ENCODE results near the gene NHLH1.

The NHLH1 gene

DNA sequence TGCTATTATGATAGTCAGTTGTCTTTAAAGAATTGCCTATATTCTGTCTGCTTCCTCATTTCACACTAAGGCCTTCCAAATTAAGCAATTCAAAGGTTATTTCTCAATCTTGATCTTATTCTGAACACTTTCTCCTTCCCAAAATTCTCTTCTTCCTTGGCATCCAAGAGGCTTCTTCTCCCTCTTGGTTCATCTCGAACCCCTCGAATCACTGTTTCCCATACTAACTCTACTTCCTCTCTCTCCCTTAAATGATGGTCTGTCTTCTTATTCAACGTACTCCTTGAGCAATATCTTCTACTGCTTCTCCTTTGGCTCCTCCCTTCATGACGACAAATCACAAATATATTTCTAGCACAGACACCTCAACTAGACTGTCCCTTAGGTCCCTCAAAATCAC, 28.3 kb upstream of the NHLH1 start:
- no peak overlapping the region for H3K4me3 ChIP-seq (replicated peaks; ENCODE audit: low read depth, low read length)
- TF ChIP-seq, protein P1, sequence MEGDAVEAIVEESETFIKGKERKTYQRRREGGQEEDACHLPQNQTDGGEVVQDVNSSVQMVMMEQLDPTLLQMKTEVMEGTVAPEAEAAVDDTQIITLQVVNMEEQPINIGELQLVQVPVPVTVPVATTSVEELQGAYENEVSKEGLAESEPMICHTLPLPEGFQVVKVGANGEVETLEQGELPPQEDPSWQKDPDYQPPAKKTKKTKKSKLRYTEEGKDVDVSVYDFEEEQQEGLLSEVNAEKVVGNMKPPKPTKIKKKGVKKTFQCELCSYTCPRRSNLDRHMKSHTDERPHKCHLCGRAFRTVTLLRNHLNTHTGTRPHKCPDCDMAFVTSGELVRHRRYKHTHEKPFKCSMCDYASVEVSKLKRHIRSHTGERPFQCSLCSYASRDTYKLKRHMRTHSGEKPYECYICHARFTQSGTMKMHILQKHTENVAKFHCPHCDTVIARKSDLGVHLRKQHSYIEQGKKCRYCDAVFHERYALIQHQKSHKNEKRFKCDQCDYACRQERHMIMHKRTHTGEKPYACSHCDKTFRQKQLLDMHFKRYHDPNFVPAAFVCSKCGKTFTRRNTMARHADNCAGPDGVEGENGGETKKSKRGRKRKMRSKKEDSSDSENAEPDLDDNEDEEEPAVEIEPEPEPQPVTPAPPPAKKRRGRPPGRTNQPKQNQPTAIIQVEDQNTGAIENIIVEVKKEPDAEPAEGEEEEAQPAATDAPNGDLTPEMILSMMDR (IDR thresholded peaks at IDR 0.05; ENCODE audit: low read length, missing control alignments): no peak
- no peak for DNase-seq (ENCODE audit: low read depth)

DNA sequence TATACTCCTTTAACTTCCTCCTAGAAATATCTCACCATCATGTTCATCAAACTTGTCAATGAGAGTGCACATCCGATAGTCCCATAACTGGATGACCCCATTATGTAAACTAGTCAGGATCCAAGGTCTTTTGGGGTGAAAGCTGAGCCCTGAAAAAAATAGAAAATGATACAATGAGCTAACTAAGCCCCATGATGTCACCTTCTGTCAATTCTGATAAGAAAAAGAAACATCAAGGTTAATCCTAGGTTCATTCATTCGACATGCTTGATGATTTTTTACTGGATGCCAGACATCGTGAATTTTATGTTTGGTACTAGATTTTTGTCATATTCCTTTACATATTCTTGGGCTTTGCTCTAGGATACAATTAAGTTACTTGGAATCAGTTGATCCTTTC, 26.7 kb upstream of the NHLH1 start:
- DNase-seq (ENCODE audit: low read depth): no peak
- no peak overlapping the region for H3K4me3 ChIP-seq (replicated peaks; ENCODE audit: low read depth, low read length)
- TF ChIP-seq, protein P1 (IDR thresholded peaks at IDR 0.05; ENCODE audit: low read length, missing control alignments): no peak

DNA sequence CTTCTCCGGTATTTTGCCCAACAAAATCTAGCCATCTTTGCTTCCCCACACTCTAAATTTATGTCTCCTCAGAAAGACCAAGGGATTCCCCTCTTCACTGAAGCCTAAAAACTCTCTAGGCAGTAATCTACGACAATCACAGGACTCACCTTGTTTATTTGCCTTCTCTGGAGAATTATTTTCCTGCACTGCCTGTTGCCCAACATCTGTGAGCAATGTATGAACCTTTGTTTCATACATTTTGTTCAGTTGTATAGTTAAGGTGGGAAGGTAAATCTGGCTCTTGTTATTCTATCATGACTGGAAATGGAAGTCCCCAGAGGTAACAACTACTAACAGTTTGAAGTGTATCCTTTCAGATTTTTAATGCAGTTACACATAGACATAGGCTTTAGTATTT, 26.0 kb upstream of the NHLH1 start:
- DNase-seq (ENCODE audit: low read depth): no peak
- TF ChIP-seq, protein P1 (IDR thresholded peaks at IDR 0.05; ENCODE audit: low read length, missing control alignments): no peak
- peak overlapping the region; percentile 97 for H3K4me3 ChIP-seq (replicated peaks; ENCODE audit: low read depth, low read length)

DNA sequence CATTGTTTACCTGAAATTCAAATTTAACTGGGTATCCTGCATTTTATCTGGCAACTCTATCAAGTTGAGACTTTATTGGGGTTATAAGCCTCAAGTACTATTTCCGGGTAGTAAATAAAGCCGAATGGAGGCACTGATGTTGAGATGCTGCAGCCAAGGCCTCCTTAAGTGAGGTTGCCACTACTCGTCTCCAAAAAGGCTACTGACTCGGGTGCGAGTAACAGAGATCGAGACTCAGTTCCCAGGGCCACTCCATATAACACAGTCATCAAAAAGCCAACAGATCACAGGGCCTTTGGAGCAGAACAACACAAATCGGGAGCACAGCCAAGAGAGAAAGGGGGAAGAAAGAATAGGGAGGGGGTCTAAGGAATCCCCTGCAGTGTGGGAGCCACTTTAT, 24.3 kb upstream of the NHLH1 start:
- TF ChIP-seq, protein P1 (IDR thresholded peaks at IDR 0.05; ENCODE audit: low read length, missing control alignments): no peak
- peak; percentile 23 for DNase-seq (ENCODE audit: low read depth)
- peak overlapping the region; percentile 97 for H3K4me3 ChIP-seq (replicated peaks; ENCODE audit: low read depth, low read length)

DNA sequence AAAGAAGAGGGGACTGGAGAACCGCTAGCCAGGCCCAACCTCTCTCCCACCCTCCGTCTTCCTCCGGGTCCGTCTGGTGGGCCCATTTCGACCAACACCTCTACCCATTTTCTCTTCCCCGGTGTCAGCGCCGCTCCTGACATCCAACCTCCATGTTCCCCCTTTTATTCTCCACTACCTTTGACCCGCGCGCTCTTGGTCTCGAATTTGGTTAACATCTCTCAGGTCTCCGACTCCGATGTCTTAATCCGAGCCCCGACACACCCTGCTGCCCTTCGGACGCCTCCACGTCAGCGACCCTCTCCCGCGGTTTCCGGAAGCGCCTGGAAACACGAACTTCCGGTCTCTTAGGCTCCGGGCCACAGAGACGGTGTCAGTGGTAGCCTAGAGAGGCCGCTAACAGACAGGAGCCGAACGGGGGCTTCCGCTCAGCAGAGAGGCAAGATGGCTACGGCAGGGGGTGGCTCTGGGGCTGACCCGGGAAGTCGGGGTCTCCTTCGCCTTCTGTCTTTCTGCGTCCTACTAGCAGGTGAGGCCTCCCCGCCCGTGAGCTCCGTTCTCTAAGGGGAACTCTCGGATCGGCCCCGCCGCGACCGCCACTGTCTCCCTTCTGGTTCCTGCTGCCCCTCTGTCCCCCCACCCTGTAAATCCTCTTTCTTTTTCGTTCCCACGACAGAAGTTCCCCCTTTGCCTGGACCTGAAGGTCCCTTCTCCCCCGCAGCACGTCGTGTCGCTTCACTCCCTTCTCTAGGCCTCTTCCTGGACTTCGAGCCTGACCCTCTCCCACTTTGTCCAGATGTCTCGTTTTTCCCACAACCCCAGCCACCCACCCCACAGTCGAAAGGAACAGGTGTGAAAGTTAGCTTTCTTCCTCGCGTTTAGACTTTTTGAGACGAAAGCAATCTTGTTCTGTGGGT, 23.7 kb upstream of the NHLH1 start, which contains the start of the genes COPA and NCSTN:
Gene COPA (minus strand): TSS at position 298 of the 917 bp plus-strand sequence. CDS start 80 bp downstream, at position 218.
Gene NCSTN (plus strand): TSS at position 431 of the 917 bp plus-strand sequence. CDS start 14 bp downstream, at position 445.
- H3K4me3 ChIP-seq (replicated peaks; ENCODE audit: low read depth, low read length): peak within 1 kb of the TSS; percentile 97
- DNase-seq (ENCODE audit: low read depth): peak; percentile 98
- TF ChIP-seq, protein P1 (IDR thresholded peaks at IDR 0.05; ENCODE audit: low read length, missing control alignments): no peak

DNA sequence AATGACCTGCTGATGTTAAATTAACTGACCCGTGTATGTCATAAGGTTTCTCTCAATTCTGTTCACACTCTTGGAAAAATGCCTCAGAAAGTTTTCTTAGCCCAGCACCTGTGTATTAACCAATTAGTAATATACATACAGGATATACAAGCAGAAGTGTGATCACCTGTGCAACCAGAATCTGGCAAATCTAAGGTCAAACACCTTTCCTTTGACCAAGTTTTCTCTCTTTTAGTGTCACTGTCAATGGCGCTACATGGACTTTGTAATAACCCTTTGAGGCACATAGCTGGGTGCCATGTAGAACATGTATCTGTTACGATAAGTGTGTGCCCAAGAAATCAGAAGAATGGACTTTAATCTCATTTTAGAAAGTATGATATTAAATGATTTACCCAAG, 22.6 kb upstream of the NHLH1 start:
- DNase-seq (ENCODE audit: low read depth): no peak
- TF ChIP-seq, protein P1 (IDR thresholded peaks at IDR 0.05; ENCODE audit: low read length, missing control alignments): no peak
- H3K4me3 ChIP-seq (replicated peaks; ENCODE audit: low read depth, low read length): peak overlapping the region; percentile 97
